HepG2 (cell line): Measurements from ENCODE around the gene EFHC2. TPM values are rescaled to one million over a fixed set of nuclear protein-coding genes. Genes with fewer than 3 reads are reported as not detected.

Source experiments
- ATAC-seq: fragments of 200-7000 bp; cut with Tn5 transposase; 3 replicates; pipeline ENCODE4 v1.9.1; 2020; ENCODE audit warnings: mild to moderate bottlenecking, moderate library complexity
- BruUV-seq: library from RNA; stranded (reverse); fragments of 400-500 nt; replicated peaks from 2 replicates; lab custom pipeline; 2021; lab: Mats Ljungman, UMichigan
- CTCF ChIA-PET: fragments of 300-600 bp; formaldehyde crosslinking; extraction: SDS; loops from one replicate; lab custom pipeline; 2021; ENCODE audit warnings: low total read pairs, inconsistent platforms, low intra/inter-chr PET ratio; lab: Yijun Ruan, JAX
- POLR2A ChIA-PET: fragments of 350-600 bp; sonication (Branson Sonifier 250); formaldehyde crosslinking; loops from one replicate; lab custom pipeline; 2020; ENCODE audit warnings: antibody characterized with exemption, inconsistent platforms; lab: Yijun Ruan, JAX
- DNase-seq: peaks from one replicate; pipeline ENCODE4 v3.0.0-alpha.2; 2015; ENCODE audit warnings: low spot score
- FAIRE-seq: peaks from 3 replicates; lab custom pipeline; 2011; peaks lifted over from hg19 to GRCh38; lab: Jason Lieb, UNC
- H2AFZ ChIP-seq: one replicate; pipeline ENCODE4 v1.6.1; 2011; ENCODE audit warnings: low read length, inconsistent platforms
- H3K27ac ChIP-seq: fragments of 300-600 bp; 3 replicates; pipeline ENCODE4 v1.8.0; 2011; ENCODE audit warnings: mixed run types, mild to moderate bottlenecking, mixed read lengths, low read length, inconsistent platforms; ENCODE audit not compliant: insufficient read depth; ENCODE audit errors: extremely low read length
- H3K27me3 ChIP-seq, 2 experiments: fragments of 200-600 bp in 1 of 2; 2 replicates in 1 of 2; 3 replicates in 1 of 2; pipeline versions ENCODE4 v1.6.0 to v1.8.0; 2011; ENCODE audit warnings: low read length in 2 of 2, mild to moderate bottlenecking in 2 of 2, moderate library complexity in 2 of 2, inconsistent platforms in 1 of 2; ENCODE audit not compliant: insufficient read depth in 2 of 2, control insufficient read depth in 1 of 2
- H3K36me3 ChIP-seq, 2 experiments: fragments of 200-600 bp in 1 of 2; replicated peaks in 1 of 2; 2 replicates in 1 of 2; 3 replicates in 1 of 2; pipeline versions ENCODE4 v1.5.1 to v1.8.0; 2011; ENCODE audit warnings: low read length in 2 of 2, inconsistent platforms in 1 of 2; ENCODE audit not compliant: insufficient read depth in 2 of 2, control insufficient read depth in 1 of 2
- H3K4me1 ChIP-seq: 2 replicates; pipeline ENCODE4 v1.5.1; 2012; ENCODE audit warnings: low read length, inconsistent platforms; ENCODE audit not compliant: insufficient read depth
- H3K4me2 ChIP-seq: 2 replicates; pipeline ENCODE4 v1.6.0; 2011; ENCODE audit warnings: low read depth, low read length, inconsistent platforms
- H3K4me3 ChIP-seq, 3 experiments: fragments of 200-600 bp in 1 of 3; sonication (generic), shearing (Covaris generic) in 1 of 3; replicated peaks in 1 of 3; 2 replicates each; pipeline ENCODE4 v1.5.1; 2011 to 2016; ENCODE audit warnings: low read length in 3 of 3, inconsistent platforms in 2 of 3, low read depth in 2 of 3, mild to moderate bottlenecking in 2 of 3, control low read depth in 1 of 3, mixed read lengths in 1 of 3; ENCODE audit not compliant: insufficient read depth in 1 of 3
- H3K79me2 ChIP-seq: one replicate; pipeline ENCODE4 v1.6.1; 2011; ENCODE audit warnings: low read length, inconsistent platforms; ENCODE audit not compliant: insufficient read depth
- H3K9ac ChIP-seq: 2 replicates; pipeline ENCODE4 v1.6.0; 2011; ENCODE audit warnings: mild to moderate bottlenecking, low read depth, low read length, inconsistent platforms; ENCODE audit not compliant: insufficient read depth
- H3K9me3 ChIP-seq: 2 replicates; pipeline ENCODE4 v1.5.1; 2012; ENCODE audit warnings: mild to moderate bottlenecking, low read length
- H4K20me1 ChIP-seq: 2 replicates; pipeline ENCODE4 v1.6.0; 2011; ENCODE audit warnings: inconsistent platforms, mild to moderate bottlenecking, low read length, moderate library complexity; ENCODE audit not compliant: insufficient read depth
- ADNP ChIP-seq: sonication (generic); formaldehyde crosslinking; IDR thresholded peaks from 2 replicates; pipeline ENCODE4 v1.4.0; 2020; ENCODE audit warnings: missing genetic modification reagents
- BRF2 ChIP-seq: sonication (generic); formaldehyde crosslinking; IDR thresholded peaks from 2 replicates; pipeline ENCODE4 v1.8.1; 2022; ENCODE audit warnings: mild to moderate bottlenecking, missing genetic modification reagents
- EEA1 ChIP-seq: sonication (generic); formaldehyde crosslinking; IDR thresholded peaks from 2 replicates; pipeline ENCODE4 v1.5.1; 2020; ENCODE audit warnings: mild to moderate bottlenecking, missing genetic modification reagents, borderline replicate concordance
- HINFP ChIP-seq: sonication (generic); formaldehyde crosslinking; IDR thresholded peaks from 2 replicates; pipeline ENCODE4 v1.4.0; 2020; ENCODE audit warnings: low read depth, mild to moderate bottlenecking, missing genetic modification reagents
- HOXA7 ChIP-seq: sonication (generic); formaldehyde crosslinking; IDR thresholded peaks from 2 replicates; pipeline ENCODE4 v1.8.1; 2022; ENCODE audit warnings: mild to moderate bottlenecking, missing genetic modification reagents, moderate library complexity
- MEIS1 ChIP-seq: sonication (generic); formaldehyde crosslinking; IDR thresholded peaks from 2 replicates; pipeline ENCODE4 v1.9.0; 2021; ENCODE audit warnings: mild to moderate bottlenecking, missing genetic modification reagents, moderate library complexity, borderline replicate concordance
- NFYC ChIP-seq: IDR thresholded peaks from 2 replicates; pipeline ENCODE4 v1.6.1; 2016; ENCODE audit warnings: missing genetic modification reagents, missing compliant biosample characterization
- SRY ChIP-seq: sonication (generic); formaldehyde crosslinking; IDR thresholded peaks from 2 replicates; pipeline ENCODE4 v1.8.0; 2022; ENCODE audit warnings: mild to moderate bottlenecking, missing genetic modification reagents
- ZC3H13 ChIP-seq: sonication (generic); formaldehyde crosslinking; IDR thresholded peaks from 2 replicates; pipeline ENCODE4 v1.8.1; 2023; ENCODE audit warnings: mild to moderate bottlenecking, missing genetic modification reagents, moderate library complexity
- ZFY ChIP-seq: sonication (generic); formaldehyde crosslinking; IDR thresholded peaks from 2 replicates; pipeline ENCODE4 v1.4.0; 2020; ENCODE audit warnings: missing genetic modification reagents
- ZNF20 ChIP-seq: sonication (generic); formaldehyde crosslinking; IDR thresholded peaks from 2 replicates; pipeline ENCODE4 v1.4.0; 2020; ENCODE audit warnings: mild to moderate bottlenecking, moderate library complexity, missing genetic modification reagents
- ZNF33A ChIP-seq: sonication (generic); formaldehyde crosslinking; IDR thresholded peaks from 2 replicates; pipeline ENCODE4 v1.5.1; 2020; ENCODE audit warnings: missing genetic modification reagents, mild to moderate bottlenecking, moderate library complexity, borderline replicate concordance
- ZNF552 ChIP-seq: sonication (generic); formaldehyde crosslinking; IDR thresholded peaks from 2 replicates; pipeline ENCODE4 v1.9.0; 2022; ENCODE audit warnings: missing genetic modification reagents, mild to moderate bottlenecking, borderline replicate concordance
- ZNF713 ChIP-seq: sonication (generic); formaldehyde crosslinking; IDR thresholded peaks from 2 replicates; pipeline ENCODE4 v1.4.0; 2020; ENCODE audit warnings: mild to moderate bottlenecking, missing genetic modification reagents
- ZNF839 ChIP-seq: sonication (generic); formaldehyde crosslinking; IDR thresholded peaks from 2 replicates; pipeline ENCODE4 v1.4.0; 2020; ENCODE audit warnings: missing genetic modification reagents, mild to moderate bottlenecking, borderline replicate concordance
- WGBS: methylation state at CpG from one replicate; pipeline ENCODE4 v1.1.6; 2017; ENCODE audit warnings: low lambda C conversion rate; 5-methylcytosine and 5-hydroxymethylcytosine counted together
- in situ Hi-C: cut with HindIII; loops from 2 replicates; pipeline ENCODE4 v1.10.0; 2017; ENCODE audit warnings: low pct_unique_long_range_greater_than_20kb; ENCODE audit not compliant: extremely low pct_ligation_motif_present
- intact Hi-C: fragments of 100-400 bp; cut with micrococcal nuclease; formaldehyde crosslinking; loops from one replicate; pipeline ENCODE4 v1.10.0; 2022; ENCODE audit not compliant: unreplicated experiment
- polyA plus RNA-seq, 8 experiments: library from polyadenylated mRNA; depleted of rRNA in 3 of 8; stranded (reverse) in 7 of 8; unstranded in 1 of 8; fragments of >200 nt; fragmentation: Illumina TruSeq in 4 of 8; extraction: Trizol in 4 of 8; gene quantifications; 2 replicates each; pipeline versions ENCODE4 v1.2.1 to v1.2.3, GENCODE V29; 2011 to 2016; ENCODE audit warnings: low read depth in 4 of 8, missing spikeins in 1 of 8, mixed read lengths in 1 of 8; ENCODE audit not compliant: insufficient read depth in 1 of 8
- total RNA-seq, 5 experiments: library from RNA; depleted of rRNA; stranded (reverse); fragments of >200 nt; fragmentation: Illumina TruSeq; extraction: Trizol; gene quantifications; 2 replicates each; pipeline ENCODE4 v1.2.3, GENCODE V29; 2016; ENCODE audit warnings: low read depth in 1 of 5
- TF ChIP-seq, protein P1 (sequence below): sonication (generic); formaldehyde crosslinking; IDR thresholded peaks from 2 replicates; pipeline ENCODE4 v1.4.0; 2020; ENCODE audit warnings: missing genetic modification reagents
- TF ChIP-seq, protein P2 (sequence below): sonication (generic); formaldehyde crosslinking; conservative IDR thresholded peaks from 2 replicates; pipeline ENCODE4 v1.4.0; 2020; ENCODE audit warnings: missing genetic modification reagents

EFHC2 gene
- total and polyA plus RNA-seq, 2 of the 13 experiments (the other 11 are each of a cell fraction or from before 2014, with no cell fraction given): not detected

- H3K4me3 ChIP-seq: no peak overlapping the region
- no peaks in the 10 kb centered on the region for H4K20me1 ChIP-seq
- no peak for DNase-seq
- ATAC-seq: no peak
- ChIA-PET CTCF (no interaction called here), POLR2A (no interaction called here)
- no peaks in the 10 kb centered on the region for H3K79me2 ChIP-seq
- no peaks in the 10 kb centered on the region for H3K9me3 ChIP-seq
- intact Hi-C loops: no loop called here
- in situ Hi-C loops: no loop called here
- H3K4me1 ChIP-seq: no peaks in the 10 kb centered on the region
- FAIRE-seq: no peak
- no peaks in the 10 kb centered on the region for H3K36me3 ChIP-seq
- H3K4me2 ChIP-seq: no peak overlapping the region
- H3K9ac ChIP-seq: no peak overlapping the region
- BruUV-seq: no TSS peak
- TF ChIP-seq, protein P1, sequence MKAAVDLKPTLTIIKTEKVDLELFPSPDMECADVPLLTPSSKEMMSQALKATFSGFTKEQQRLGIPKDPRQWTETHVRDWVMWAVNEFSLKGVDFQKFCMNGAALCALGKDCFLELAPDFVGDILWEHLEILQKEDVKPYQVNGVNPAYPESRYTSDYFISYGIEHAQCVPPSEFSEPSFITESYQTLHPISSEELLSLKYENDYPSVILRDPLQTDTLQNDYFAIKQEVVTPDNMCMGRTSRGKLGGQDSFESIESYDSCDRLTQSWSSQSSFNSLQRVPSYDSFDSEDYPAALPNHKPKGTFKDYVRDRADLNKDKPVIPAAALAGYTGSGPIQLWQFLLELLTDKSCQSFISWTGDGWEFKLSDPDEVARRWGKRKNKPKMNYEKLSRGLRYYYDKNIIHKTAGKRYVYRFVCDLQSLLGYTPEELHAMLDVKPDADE (CRISPR knock-in tag): no peak
- TF ChIP-seq ZNF20 (no peak), MEIS1 (CRISPR knock-in tag) (no peak), ADNP (CRISPR knock-in tag) (no peak), ZC3H13 (no peak), ZFY (no peak), NFYC (CRISPR knock-in tag) (no peak), ZNF552 (CRISPR knock-in tag) (no peak), ZNF839 (CRISPR knock-in tag) (no peak), BRF2 (CRISPR knock-in tag) (no peak), EEA1 (CRISPR knock-in tag) (no peak), ZNF713 (CRISPR knock-in tag) (no peak), HINFP (CRISPR knock-in tag) (no peak), ZNF33A (no peak), SRY (CRISPR knock-in tag) (no peak), HOXA7 (CRISPR knock-in tag) (no peak)
- TF ChIP-seq, protein P2, sequence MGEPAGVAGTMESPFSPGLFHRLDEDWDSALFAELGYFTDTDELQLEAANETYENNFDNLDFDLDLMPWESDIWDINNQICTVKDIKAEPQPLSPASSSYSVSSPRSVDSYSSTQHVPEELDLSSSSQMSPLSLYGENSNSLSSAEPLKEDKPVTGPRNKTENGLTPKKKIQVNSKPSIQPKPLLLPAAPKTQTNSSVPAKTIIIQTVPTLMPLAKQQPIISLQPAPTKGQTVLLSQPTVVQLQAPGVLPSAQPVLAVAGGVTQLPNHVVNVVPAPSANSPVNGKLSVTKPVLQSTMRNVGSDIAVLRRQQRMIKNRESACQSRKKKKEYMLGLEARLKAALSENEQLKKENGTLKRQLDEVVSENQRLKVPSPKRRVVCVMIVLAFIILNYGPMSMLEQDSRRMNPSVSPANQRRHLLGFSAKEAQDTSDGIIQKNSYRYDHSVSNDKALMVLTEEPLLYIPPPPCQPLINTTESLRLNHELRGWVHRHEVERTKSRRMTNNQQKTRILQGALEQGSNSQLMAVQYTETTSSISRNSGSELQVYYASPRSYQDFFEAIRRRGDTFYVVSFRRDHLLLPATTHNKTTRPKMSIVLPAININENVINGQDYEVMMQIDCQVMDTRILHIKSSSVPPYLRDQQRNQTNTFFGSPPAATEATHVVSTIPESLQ (CRISPR knock-in tag): no peak
- WGBS: no CpG with 5 or more reads among the region's 1 CpG
- H3K27ac ChIP-seq: no peak overlapping the region
- no peaks in the 10 kb centered on the region for H3K27me3 ChIP-seq
- no peak overlapping the region for H2AFZ ChIP-seq
Measured at GRCh38 chrX:44332437-44332836, 11.0 kb downstream of the EFHC2 start.
